GM13977 (cell line): ENCODE data around the gene NFKBIE.

Experiments used
- DNase-seq: peaks from one replicate; pipeline ENCODE4 v3.0.0; 2012; ENCODE audit warnings: low spot score
- CTCF ChIP-seq: IDR thresholded peaks from 2 replicates; pipeline ENCODE4 v1.5.1; 2012; ENCODE audit warnings: mild to moderate bottlenecking, control low read depth; ENCODE audit not compliant: insufficient read depth; ENCODE audit errors: extremely low read depth, missing control alignments
- in situ Hi-C: fragments of 300-500 bp; cut with MboI; formaldehyde crosslinking; loops from one replicate; pipeline ENCODE4 v1.12.0; 2022; ENCODE audit warnings: low sequenced_read_pairs, low pct_unique_long_range_greater_than_20kb, mixed read lengths, inconsistent platforms; ENCODE audit not compliant: unreplicated experiment

Gene NFKBIE

DNA sequence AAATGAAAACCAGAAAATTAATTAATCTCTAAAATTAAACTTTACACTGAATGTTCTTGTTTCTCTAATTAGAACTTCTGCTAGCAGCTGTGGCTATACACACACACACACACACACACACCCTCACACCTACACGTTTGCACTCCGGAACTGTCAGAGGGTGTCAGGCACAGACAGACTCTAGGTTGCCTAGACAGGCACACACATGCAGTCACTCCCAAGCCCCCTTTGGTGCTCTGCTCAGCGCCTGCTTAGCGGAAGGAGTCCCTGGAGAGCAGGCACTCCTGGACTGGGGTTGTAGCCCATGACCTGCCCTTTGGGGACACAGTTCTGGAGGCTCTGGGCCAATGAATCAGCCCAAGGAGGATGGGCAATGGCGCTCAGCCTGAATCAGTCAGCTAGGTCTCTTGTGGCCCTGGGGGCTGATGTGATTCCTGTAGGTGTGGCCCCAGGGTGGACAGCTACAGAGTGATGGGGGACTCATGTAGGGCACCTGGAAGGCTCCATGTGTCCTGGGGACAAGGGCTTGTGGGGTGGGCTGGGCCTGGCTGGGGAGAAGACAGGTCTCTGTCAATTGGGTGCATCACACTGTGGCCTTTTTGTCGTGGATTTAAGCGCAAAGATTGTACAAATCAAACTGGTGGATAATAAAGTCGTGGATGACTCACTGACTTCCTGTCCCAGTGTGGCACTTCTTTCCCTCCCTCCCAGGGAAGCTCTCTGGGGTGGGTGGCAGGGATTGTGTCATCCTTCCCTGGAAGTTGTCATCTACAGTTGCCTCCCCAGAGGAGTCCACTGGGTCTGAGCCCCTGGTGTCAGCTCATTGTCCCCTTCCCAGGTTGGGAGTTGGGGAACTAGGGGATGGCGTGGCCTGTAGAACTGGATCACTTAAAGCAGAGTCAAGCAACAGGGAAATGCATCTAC lies 13.7 kb upstream of the NFKBIE start:
- DNase-seq, result no peak
- in situ Hi-C loops, result no loop called here
- TF ChIP-seq CTCF, result no peak

DNA sequence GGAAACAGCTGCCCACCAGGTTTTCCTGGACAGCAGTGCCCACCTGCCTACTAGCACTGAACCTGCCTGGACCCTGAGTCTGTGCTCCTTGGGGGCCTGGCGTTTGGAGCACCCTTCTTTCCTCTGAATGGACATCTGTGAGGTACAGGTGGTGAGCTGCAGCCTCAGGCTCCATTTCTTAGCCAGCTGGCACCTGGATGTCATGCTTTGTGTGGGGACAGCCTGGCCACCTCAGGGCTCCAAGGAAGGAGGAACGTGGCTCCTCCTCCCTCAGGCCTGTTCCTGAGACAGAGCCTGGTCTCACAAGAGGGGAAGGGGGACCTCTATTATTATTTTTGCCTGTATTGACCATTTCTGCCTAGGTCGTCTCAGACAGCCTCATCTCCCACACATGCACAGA lies 13.0 kb upstream of the NFKBIE start:
- in situ Hi-C loops, result no loop called here
- DNase-seq, result no peak
- TF ChIP-seq CTCF, result no peak

GRCh38 chr6:44277763-44278162 lies 12.4 kb upstream of the NFKBIE start:
- in situ Hi-C loops, result no loop called here
- DNase-seq, result no peak
- TF ChIP-seq CTCF, result no peak

- no peak for TF ChIP-seq CTCF
- in situ Hi-C loops, result no loop called here
Observed at GRCh38 chr6:44276667-44277640, 11.6 kb upstream of the NFKBIE start.

GRCh38 chr6:44275749-44276648 lies 10.6 kb upstream of the NFKBIE start:
- TF ChIP-seq CTCF, result no peak
- in situ Hi-C loops, result no loop called here
- DNase-seq, result no peak

More at GRCh38 chr6:44276667-44277640, 11.6 kb upstream of the NFKBIE start:
- no peak for DNase-seq
